ENCODE data around the gene SSBP4.
A peak's percentile ranks its signal among the peaks of the same experiment; 100 is the strongest.

SSBP4 gene

DNA sequence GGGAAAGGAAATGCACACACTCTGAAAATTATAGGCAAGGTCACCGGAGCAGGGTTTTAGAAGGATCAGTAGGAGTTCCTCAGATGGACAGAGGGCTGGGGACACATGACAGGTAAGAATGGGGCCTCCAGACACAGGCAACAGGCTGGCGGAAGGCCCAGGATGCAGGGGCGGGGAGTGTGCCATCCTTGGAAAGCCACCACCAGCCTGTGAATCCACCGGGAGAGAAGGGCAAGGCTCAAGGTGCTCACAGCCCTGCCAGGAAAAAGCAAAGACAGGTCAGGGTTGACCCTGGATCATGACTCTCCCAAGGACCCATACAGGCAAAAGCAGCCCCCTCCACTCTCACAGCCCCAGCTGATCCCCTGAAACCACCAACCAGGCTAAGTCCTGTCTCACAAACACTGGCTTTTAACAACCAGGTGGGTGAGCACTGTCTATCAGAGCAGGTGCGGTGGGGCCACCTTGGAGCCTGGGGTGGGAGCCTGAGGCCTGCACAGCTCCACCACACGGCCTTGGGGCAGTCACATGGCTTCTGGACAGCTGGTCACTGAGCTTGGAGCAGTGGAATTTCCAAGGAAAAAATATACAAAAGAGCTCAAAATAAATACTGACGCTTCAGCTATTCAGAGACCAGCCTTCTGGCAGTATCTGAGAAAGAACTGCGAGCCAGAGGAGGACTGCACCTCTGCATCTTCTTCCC, 54.0 kb downstream of the SSBP4 start:
- H3K27me3 Mint-ChIP-seq: no peaks in the 10 kb centered on the region
- H3K27ac Mint-ChIP-seq: no peak overlapping the region
- H3K36me3 Mint-ChIP-seq: no peaks in the 10 kb centered on the region
- H3K4me1 Mint-ChIP-seq: peaks cover 30% of the 10 kb centered on the region
- no peaks in the 10 kb centered on the region for H3K9me3 Mint-ChIP-seq
- H3K4me3 Mint-ChIP-seq: no peak overlapping the region

DNA sequence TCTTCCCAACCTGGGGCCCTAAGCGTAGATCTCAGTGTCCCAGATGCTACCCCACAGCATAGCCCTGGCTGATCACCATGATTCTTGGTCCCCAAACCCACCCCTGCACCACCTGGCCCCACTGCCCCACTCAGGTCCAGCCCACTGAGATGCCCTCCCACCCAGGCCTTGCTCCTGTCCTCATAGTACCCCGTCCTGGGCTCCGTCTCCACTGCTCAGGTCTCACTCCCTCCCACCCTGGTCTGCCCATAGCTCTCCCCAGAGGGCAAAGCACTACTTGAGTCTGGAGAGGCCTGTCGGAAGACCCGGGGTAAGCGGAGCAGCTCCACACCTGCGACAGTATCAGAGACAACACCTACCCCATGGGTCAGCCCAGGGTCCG, 54.5 kb downstream of the SSBP4 start:
- Mint-ChIP-seq H3K4me3 (no peak overlapping the region), H3K27ac (no peak overlapping the region), H3K4me1 (peaks cover 35% of the 10 kb centered on the region), H3K27me3 (no peaks in the 10 kb centered on the region), H3K9me3 (no peaks in the 10 kb centered on the region), H3K36me3 (no peaks in the 10 kb centered on the region)

DNA sequence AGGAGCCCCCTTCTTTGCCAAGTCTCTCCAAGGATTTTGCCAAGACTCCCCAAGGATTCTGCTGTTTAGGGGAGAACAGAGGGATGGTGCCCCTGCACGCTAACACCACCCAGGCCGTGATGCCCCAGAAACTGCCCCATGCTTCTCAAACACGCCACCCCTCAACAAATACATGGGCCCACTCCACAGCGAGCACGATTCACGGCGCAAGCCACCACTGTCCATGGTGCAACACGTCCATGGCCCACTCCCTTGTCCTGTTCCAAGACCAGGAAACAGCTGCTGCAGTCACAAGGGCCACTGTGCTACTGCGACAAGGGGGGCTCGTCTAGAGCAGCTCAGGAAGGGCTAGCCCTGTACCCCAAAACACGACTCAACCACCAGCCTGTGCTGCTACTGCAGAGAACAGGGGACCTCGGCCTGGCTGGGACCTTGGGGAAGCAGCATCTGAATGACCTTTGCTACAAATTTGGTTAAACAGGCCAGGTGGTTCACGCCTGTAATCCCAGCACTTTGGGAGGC, 55.2 kb downstream of the SSBP4 start:
- H3K36me3 Mint-ChIP-seq: no peaks in the 10 kb centered on the region
- peaks cover 43% of the 10 kb centered on the region for H3K4me1 Mint-ChIP-seq
- H3K27ac Mint-ChIP-seq: no peak overlapping the region
- H3K9me3 Mint-ChIP-seq: no peaks in the 10 kb centered on the region
- no peak overlapping the region for H3K4me3 Mint-ChIP-seq
- no peaks in the 10 kb centered on the region for H3K27me3 Mint-ChIP-seq

DNA sequence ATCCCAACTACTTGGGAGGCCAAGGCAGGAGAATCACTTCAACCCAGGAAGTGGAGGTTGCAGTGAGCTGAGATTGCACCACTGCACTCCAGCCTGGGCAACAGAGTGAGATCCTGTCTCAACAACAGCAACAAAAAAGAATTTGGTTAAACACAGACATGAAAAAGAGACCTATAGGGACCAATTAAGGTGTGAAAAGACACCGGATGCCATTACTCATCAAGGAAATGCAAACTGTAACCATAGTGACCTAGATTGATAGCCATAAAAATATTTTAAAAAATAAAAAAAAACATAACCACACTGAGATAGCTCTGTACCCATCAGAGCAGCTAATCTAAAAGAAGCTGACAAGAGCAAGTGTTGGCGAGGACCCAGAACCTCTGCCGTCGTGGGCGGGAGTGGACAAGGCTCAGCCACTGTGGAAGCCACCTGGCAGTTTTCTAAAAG, 55.8 kb downstream of the SSBP4 start:
- H3K36me3 Mint-ChIP-seq: no peaks in the 10 kb centered on the region
- H3K4me1 Mint-ChIP-seq: peaks cover 47% of the 10 kb centered on the region
- no peaks in the 10 kb centered on the region for H3K27me3 Mint-ChIP-seq
- H3K4me3 Mint-ChIP-seq: no peak overlapping the region
- no peaks in the 10 kb centered on the region for H3K9me3 Mint-ChIP-seq
- H3K27ac Mint-ChIP-seq: no peak overlapping the region

DNA sequence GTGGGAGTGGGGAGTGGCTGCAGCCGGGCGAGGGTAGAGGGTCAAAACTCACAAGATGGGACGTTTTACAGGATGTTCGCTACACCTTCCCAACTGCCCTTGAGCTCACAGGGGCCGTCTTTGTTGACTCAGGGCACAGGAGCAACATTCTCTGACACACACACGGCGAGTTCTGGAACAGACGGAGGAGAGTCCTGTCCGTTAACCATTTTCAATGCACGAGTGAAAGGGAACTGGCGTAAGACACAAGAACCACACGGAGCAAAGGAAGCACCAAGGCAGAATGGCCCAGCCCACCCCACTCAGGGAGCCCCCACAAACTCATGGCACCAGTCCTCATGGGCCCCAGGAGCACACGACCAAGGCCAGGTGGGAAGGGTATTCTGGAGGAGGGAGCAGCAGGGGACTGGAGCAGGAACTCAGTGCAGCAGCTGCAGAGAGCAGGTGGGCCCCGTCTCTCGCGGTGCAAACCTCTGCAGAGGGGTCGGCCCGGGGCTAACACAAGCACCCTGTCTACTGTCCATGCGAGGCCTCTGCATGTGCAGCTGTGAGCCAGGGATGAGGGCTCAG, 56.6 kb downstream of the SSBP4 start:
- Mint-ChIP-seq H3K27me3 (no peaks in the 10 kb centered on the region), H3K9me3 (no peaks in the 10 kb centered on the region), H3K4me3 (no peak overlapping the region), H3K27ac (peak overlapping the region; percentile 48), H3K4me1 (peaks cover 53% of the 10 kb centered on the region), H3K36me3 (no peaks in the 10 kb centered on the region)

DNA sequence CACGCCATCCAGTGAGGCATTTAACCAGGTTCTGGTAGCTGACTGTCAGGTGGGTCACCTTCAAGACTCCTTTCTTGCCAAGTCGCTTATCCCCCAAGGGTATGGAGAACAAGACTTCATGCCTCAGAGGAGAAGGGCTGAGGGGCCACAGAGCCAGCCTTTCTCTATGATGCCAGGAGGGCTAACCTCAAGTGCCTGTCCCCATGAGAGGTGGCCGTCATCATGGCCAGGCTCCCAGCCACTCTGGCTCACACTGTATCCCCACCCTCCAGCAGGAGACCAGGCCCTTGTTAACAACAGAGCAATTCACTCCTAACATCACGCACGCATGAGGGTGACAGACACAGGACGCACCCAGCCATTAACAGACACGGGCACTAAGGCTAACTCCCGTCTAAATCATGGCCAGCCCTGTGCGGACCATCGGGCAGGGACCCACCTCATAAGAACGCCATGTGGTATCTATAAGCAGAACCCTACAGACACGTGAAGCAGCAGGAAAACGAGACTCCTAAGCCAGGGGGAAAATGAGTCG, 57.4 kb downstream of the SSBP4 start:
- H3K4me1 Mint-ChIP-seq: peaks cover 60% of the 10 kb centered on the region
- H3K27me3 Mint-ChIP-seq: no peaks in the 10 kb centered on the region
- no peak overlapping the region for H3K4me3 Mint-ChIP-seq
- H3K9me3 Mint-ChIP-seq: no peaks in the 10 kb centered on the region
- H3K36me3 Mint-ChIP-seq: no peaks in the 10 kb centered on the region
- peak overlapping the region; percentile 68 for H3K27ac Mint-ChIP-seq

DNA sequence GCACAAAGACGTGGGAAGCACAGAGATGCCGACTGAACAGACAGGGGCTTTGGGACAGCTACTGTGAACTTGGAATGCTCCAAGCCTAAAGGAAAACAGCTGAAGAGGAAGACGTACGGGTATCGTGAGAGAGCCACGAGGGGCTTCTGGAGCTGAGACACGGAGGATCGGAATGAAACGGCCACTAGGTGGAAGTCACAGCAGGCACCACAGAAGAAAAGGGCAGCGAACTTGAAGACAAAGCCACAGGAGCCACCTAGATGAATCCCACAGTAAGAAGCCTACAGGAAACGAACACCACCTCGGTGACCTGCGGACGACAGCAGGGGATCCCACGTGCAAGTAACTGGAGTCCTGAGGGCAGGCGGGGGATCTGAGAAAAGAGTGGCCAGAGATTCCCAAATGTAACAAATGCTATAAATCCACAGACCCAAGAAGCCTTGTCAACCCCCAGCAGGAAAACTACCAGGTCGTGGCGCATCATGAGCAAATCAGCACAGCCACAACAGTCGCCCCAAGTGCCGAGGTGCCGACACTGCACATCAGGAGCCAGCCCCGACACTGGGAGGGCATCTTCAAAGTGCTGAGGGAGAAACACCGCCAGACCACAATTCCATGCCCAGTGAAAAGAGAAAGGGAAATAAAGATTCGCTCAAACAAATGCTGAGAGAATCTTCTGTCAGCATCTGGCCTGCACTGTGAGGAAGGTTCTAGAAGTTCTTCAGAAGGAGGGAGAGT, 58.0 kb downstream of the SSBP4 start:
- Mint-ChIP-seq H3K4me1 (peaks cover 64% of the 10 kb centered on the region), H3K27ac (peak overlapping the region; percentile 68), H3K36me3 (no peaks in the 10 kb centered on the region), H3K27me3 (no peaks in the 10 kb centered on the region), H3K9me3 (no peaks in the 10 kb centered on the region), H3K4me3 (no peak overlapping the region)

DNA sequence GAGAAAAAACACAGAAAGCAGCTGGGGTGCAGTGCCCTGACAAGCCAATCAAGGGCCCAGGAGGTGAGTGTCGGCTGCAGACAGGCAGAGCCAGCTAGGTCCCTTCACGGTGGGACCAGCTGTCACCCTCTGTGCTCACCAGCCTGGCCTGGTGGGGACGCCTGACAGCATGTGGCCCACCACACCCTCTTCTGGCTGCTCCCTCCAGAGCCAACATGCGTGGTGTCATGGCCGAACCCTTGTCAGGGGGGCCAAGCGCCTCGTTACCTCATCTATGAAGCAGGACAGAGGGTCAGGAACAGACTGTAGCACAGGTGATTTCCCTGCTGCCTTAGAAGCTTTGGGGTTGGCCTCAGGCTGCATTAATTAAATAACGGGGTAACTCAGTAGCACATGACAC, 58.8 kb downstream of the SSBP4 start:
- Mint-ChIP-seq H3K4me3 (no peak overlapping the region), H3K27me3 (no peaks in the 10 kb centered on the region), H3K4me1 (peaks cover 68% of the 10 kb centered on the region), H3K36me3 (no peaks in the 10 kb centered on the region), H3K27ac (no peak overlapping the region), H3K9me3 (no peaks in the 10 kb centered on the region)

DNA sequence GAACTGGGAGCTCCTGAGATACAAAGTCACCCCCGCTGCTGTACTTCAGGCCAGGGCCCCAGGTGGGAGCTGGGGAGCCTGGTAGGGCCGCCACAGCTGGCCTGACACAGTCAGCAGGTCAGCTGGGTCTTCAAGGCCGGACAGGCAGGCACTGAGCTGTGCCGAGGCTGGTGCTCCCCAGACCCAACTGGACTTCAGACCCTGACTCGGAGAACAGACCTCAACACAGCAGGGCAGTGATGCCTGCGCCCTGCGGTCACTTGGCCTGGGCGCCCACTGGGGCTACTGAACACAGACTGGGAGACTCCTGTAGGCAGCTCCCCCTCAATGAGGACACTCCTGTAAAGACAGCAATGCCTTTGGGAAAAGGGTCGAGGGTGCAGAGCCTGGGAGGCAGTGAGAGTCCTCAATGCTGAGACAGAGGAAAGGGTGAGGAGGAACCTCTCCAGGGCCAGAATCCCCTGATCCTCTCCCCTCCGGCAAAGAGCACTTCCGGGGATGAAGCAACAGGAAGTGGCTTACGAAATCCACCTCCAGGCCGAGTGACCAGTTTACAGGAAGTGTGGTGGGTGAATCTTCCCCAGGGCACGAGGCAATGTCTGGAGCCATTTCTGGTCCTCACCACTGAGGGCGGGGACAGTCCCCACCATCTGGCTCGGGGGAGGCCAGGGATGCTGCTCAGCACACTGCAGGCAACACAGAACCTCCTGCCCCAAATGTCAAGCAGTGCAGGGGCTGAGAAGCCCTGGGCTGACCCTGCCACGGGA, 59.5 kb downstream of the SSBP4 start:
- peak overlapping the region; percentile 74 for H3K4me3 Mint-ChIP-seq
- H3K27ac Mint-ChIP-seq: peak overlapping the region; percentile 84
- H3K27me3 Mint-ChIP-seq: no peaks in the 10 kb centered on the region
- H3K4me1 Mint-ChIP-seq: peaks cover 75% of the 10 kb centered on the region
- no peaks in the 10 kb centered on the region for H3K36me3 Mint-ChIP-seq
- H3K9me3 Mint-ChIP-seq: no peaks in the 10 kb centered on the region

DNA sequence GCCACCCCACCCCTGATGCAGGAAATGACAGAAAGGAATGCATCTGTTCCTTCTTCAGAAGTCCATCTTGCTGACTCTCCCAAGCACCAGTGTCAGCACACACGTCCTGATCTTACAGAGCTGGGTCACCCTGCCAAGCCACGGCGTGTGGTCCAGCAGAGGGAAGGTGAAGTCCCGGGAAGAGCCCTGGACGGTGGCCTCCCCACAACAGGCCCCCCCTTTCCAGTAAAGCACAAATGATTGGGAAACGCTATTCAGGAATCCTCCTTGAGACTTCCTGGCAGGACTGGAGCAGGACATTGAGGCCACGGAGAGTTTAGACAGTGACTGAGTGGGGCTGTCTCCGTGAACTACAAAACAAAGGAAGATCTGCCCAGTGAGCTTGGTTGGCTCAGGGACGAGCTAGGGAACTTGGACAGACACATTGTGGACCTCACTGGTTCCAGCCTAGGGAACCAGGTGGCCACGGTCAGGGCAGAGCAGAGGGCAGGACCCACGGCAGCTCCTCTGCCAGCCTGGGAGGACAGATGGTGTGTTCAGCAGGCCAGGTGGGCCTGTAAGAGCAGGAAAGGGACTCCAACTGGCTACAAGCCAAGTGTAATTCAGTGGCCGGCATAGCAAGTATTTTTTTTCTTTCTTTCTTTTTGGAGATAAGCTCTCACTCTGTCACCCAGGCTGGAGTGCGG, 61.0 kb downstream of the SSBP4 start:
- no peaks in the 10 kb centered on the region for H3K9me3 Mint-ChIP-seq
- peaks cover 80% of the 10 kb centered on the region for H3K4me1 Mint-ChIP-seq
- H3K4me3 Mint-ChIP-seq: peak overlapping the region; percentile 1
- H3K27ac Mint-ChIP-seq: peak overlapping the region; percentile 70
- H3K36me3 Mint-ChIP-seq: no peaks in the 10 kb centered on the region
- no peaks in the 10 kb centered on the region for H3K27me3 Mint-ChIP-seq

DNA sequence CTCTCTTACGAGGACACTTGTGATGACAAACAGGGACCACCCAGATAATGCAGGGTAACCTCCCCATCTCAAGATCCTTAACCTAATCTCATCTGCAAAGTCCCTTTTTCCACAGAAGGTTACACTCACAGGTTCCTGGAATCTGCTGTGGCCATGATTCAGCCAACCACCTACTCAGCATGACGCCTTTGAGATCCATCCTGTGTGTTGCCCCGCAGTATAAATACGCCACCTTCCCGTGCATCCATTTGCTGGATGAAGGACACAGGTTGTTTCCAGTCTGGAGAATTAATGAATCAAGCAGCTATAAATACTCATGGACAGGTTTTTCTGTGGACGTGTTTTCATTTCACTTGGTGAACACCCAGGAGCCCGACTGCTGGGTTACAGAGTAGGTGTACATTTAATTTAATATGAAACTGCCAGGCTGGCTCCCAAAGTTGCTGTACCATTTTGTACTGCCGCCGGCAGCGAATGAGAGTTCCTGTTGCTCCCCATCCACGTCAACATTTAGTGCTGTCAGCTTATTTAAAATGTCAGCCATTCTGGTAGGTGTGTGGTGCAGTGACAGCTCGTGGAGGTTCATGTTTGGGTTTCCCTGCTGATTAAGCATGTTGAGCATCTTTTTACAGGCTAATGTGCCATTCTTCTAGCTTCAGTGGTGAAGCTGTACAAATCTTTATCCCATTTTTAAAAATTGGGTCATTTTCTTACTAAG, 62.5 kb downstream of the SSBP4 start:
- H3K27ac Mint-ChIP-seq: no peak overlapping the region
- H3K9me3 Mint-ChIP-seq: no peaks in the 10 kb centered on the region
- H3K36me3 Mint-ChIP-seq: no peaks in the 10 kb centered on the region
- H3K4me1 Mint-ChIP-seq: peaks cover 77% of the 10 kb centered on the region
- H3K4me3 Mint-ChIP-seq: no peak overlapping the region
- no peaks in the 10 kb centered on the region for H3K27me3 Mint-ChIP-seq

DNA sequence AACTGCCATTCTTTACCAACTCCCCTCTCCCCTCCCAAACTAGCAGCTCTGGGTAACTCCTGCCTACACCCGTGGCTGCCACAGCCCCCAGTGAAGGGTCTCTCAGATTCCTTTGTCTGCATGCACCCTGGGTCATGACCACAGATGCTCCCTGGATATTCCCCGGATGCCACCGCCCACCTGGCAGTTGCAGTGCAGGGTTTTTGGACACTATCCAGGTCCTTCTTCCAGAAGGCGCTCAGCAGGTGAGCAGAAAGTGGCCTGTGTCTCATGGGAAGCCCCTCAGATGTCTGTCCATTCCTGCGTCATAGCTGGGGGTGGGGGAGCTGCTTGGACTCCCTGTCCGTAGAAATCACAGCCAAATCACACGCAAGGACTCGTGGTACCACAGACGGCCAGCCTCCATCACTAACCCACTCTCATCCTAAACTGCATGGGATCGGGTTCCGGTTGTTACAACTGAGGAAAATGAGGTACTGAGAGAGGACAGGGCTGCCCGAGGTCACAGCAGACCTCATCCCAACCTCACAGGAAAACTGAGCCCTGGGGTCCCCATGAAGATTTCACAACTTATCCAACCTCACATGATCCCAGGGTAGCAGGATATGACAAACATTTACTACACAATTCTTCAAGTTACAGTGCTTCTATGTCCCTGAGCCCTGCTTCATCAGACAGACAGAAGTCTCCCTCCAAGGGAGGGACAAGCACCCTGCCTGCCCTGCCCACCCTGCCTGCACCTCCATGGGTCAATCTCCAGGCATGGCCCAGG, 64.1 kb downstream of the SSBP4 start:
- H3K36me3 Mint-ChIP-seq: no peaks in the 10 kb centered on the region
- no peak overlapping the region for H3K4me3 Mint-ChIP-seq
- peaks cover 78% of the 10 kb centered on the region for H3K4me1 Mint-ChIP-seq
- H3K9me3 Mint-ChIP-seq: no peaks in the 10 kb centered on the region
- H3K27ac Mint-ChIP-seq: peak overlapping the region; percentile 46
- H3K27me3 Mint-ChIP-seq: no peaks in the 10 kb centered on the region
